CD14-positive monocyte (primary cell): ENCODE measurements around the gene MAN1C1. TPM values are rescaled to one million over a fixed set of nuclear protein-coding genes. Genes with fewer than 3 reads are reported as not detected.
A peak's percentile ranks its signal among the peaks of the same experiment; 100 is the strongest.

ENCODE experiments used
- DNase-seq, 3 donors: peaks; one replicate each; pipeline ENCODE4 v3.0.0-alpha.2; 2011 to 2022
- H2AFZ ChIP-seq: 2 replicates; pipeline ENCODE4 v1.6.0; 2012; ENCODE audit warnings: mild to moderate bottlenecking, low read depth, low read length, inconsistent platforms; ENCODE audit not compliant: insufficient read depth, poor library complexity, severe bottlenecking
- H3K27ac ChIP-seq, 2 donors: 1 replicate in 1 of 2; 2 replicates in 1 of 2; pipeline ENCODE4 v1.5.1; 2012 to 2013; ENCODE audit warnings: low read length in 2 of 2, control low read depth in 1 of 2, inconsistent platforms in 1 of 2, low read depth in 1 of 2, mild to moderate bottlenecking in 1 of 2
- H3K27me3 ChIP-seq, 2 donors: one replicate each; pipeline versions ENCODE4 v1.6.0 to v1.6.1; 2011 to 2013; ENCODE audit warnings: low read length in 2 of 2; ENCODE audit not compliant: control insufficient read depth in 2 of 2, insufficient read depth in 2 of 2
- H3K36me3 ChIP-seq, 2 donors: replicated peaks in 1 of 2; 1 replicate in 1 of 2; 2 replicates in 1 of 2; pipeline versions ENCODE4 v1.5.1 to v1.6.1; 2012 to 2013; ENCODE audit warnings: low read length in 2 of 2, control low read depth in 1 of 2, inconsistent platforms in 1 of 2, mild to moderate bottlenecking in 1 of 2; ENCODE audit not compliant: insufficient read depth in 2 of 2, control insufficient read depth in 1 of 2
- H3K4me1 ChIP-seq, 2 donors: 1 replicate in 1 of 2; 2 replicates in 1 of 2; pipeline versions ENCODE4 v1.5.1 to v1.6.1; 2012 to 2013; ENCODE audit warnings: low read length in 2 of 2, control low read depth in 1 of 2, inconsistent platforms in 1 of 2, mild to moderate bottlenecking in 1 of 2, moderate library complexity in 1 of 2; ENCODE audit not compliant: insufficient read depth in 2 of 2, control insufficient read depth in 1 of 2
- H3K4me2 ChIP-seq: replicated peaks from 2 replicates; pipeline ENCODE3; 2012; ENCODE audit warnings: low read length, moderate library complexity, mild to moderate bottlenecking; ENCODE audit not compliant: poor library complexity, severe bottlenecking; ENCODE audit errors: extremely low read depth
- H3K4me3 ChIP-seq, 3 experiments: fragments of 200-600 bp in 1 of 3; sonication (generic) in 1 of 3; replicated peaks in 1 of 3; 1 replicate in 2 of 3; 2 replicates in 1 of 3; pipeline ENCODE4 v1.5.1; 2011 to 2013; ENCODE audit warnings: low read length in 3 of 3, mild to moderate bottlenecking in 3 of 3, control low read depth in 2 of 3, low read depth in 2 of 3, inconsistent platforms in 1 of 3, moderate library complexity in 1 of 3
- H3K79me2 ChIP-seq: 2 replicates; pipeline ENCODE4 v1.6.0; 2012; ENCODE audit warnings: mild to moderate bottlenecking, control low read depth, inconsistent platforms, low read length, moderate library complexity; ENCODE audit not compliant: insufficient read depth
- H3K9ac ChIP-seq: 2 replicates; pipeline ENCODE4 v1.6.0; 2017; ENCODE audit warnings: low read length, mild to moderate bottlenecking; ENCODE audit not compliant: insufficient read depth, poor library complexity, severe bottlenecking
- H3K9me3 ChIP-seq, 2 donors: replicated peaks in 1 of 2; 1 replicate in 1 of 2; 2 replicates in 1 of 2; pipeline versions ENCODE4 v1.5.1 to v1.6.1; 2012 to 2013; ENCODE audit warnings: low read length in 2 of 2, control low read depth in 1 of 2; ENCODE audit not compliant: control insufficient read depth in 1 of 2, insufficient read depth in 1 of 2
- H4K20me1 ChIP-seq: 2 replicates; pipeline ENCODE4 v1.6.0; 2012; ENCODE audit warnings: mild to moderate bottlenecking, low read length, control low read depth, moderate library complexity; ENCODE audit not compliant: insufficient read depth
- H3K27ac Mint-ChIP-seq, 7 donors: one replicate each; pipeline ENCODE4 v1.8.0; 2020; ENCODE audit warnings: mild to moderate bottlenecking in 7 of 7, mixed read lengths in 7 of 7, moderate library complexity in 6 of 7, inconsistent platforms in 2 of 7
- H3K27me3 Mint-ChIP-seq, 3 donors: one replicate each; pipeline ENCODE4 v1.8.0; 2021 to 2022; ENCODE audit warnings: low read depth in 3 of 3, mild to moderate bottlenecking in 3 of 3, mixed read lengths in 3 of 3, moderate library complexity in 3 of 3, inconsistent platforms in 1 of 3
- H3K36me3 Mint-ChIP-seq, 2 donors: one replicate each; pipeline ENCODE4 v1.8.0; 2020; ENCODE audit warnings: mixed read lengths in 2 of 2, inconsistent platforms in 1 of 2, mild to moderate bottlenecking in 1 of 2
- H3K4me1 Mint-ChIP-seq: one replicate; pipeline ENCODE4 v1.8.0; 2020; ENCODE audit warnings: mild to moderate bottlenecking, mixed read lengths
- H3K4me3 Mint-ChIP-seq, 2 donors: one replicate each; pipeline ENCODE4 v1.8.0; 2020; ENCODE audit warnings: mild to moderate bottlenecking in 2 of 2, mixed read lengths in 2 of 2, moderate library complexity in 1 of 2
- H3K9me3 Mint-ChIP-seq, 7 donors: one replicate each; pipeline ENCODE4 v1.8.0; 2020 to 2022; ENCODE audit warnings: mixed read lengths in 7 of 7, mild to moderate bottlenecking in 6 of 7, moderate library complexity in 6 of 7, inconsistent platforms in 2 of 7
- CTCF ChIP-seq: fragments of 200-600 bp; IDR thresholded peaks from one replicate; pipeline ENCODE4 v1.8.0; 2022; ENCODE audit warnings: antibody characterized with exemption, mild to moderate bottlenecking
- WGBS: methylation state at CpG from one replicate; pipeline ENCODE4 v1.1.5; 2013; ENCODE audit warnings: missing lambda C conversion rate; ENCODE audit not compliant: insufficient coverage; 5-methylcytosine and 5-hydroxymethylcytosine counted together
- intact Hi-C, 2 donors: fragments of 100-400 bp; cut with micrococcal nuclease; formaldehyde crosslinking; loops; one replicate each; pipeline versions ENCODE4 v1.15.0 to v1.15.1; 2023
- polyA plus RNA-seq, 3 donors: library from polyadenylated mRNA; depleted of rRNA in 1 of 3; unstranded in 2 of 3; stranded (reverse) in 1 of 3; fragments of 300-500 nt in 2 of 3; fragments of >200 nt in 1 of 3; fragmentation: Illumina TruSeq in 2 of 3; gene quantifications; 1 replicate in 2 of 3; 2 replicates in 1 of 3; pipeline ENCODE4 v1.2.3, GENCODE V29; 2012 to 2021

MAN1C1 gene
- polyA plus RNA-seq, 3 donors, result 1.2 to 7.2 (median 1.7) TPM

DNA sequence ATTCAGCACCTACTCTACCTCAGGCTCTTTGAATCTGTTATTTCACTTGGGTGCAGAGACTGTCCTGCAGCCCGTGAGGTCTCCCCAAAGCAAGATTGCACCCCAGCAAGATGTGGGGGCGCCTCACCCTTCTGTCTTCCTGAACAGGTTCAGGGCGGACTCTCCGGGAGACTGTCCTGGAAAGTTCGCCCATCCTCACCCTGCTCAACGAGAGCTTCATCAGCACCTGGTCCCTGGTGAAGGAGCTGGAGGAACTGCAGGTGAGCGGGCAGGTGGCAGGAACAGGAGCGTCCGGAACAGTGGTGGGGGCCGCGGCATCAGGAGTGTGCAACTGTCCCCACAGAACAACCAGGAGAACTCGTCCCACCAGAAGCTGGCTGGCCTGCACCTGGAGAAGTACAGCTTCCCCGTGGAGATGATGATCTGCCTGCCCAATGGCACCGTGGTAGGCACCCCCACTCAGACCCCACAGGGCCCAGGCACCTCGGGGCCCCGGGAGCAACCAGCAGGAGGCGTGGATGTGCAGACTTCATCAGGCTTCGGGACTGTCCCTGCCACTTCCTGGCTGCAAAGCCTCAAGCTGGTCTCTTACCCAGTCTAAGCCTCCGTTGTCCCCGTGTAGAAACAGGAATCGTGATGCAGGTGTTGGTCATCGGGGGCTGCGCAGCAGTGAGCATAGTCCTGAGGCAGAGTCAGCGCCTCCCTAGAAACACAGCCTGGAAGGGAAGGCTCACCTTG, 197.3 kb downstream of the MAN1C1 start:
- WGBS, result 95% methylated on average over 24 of the region's 24 CpGs
- no peak overlapping the region for H3K4me3 Mint-ChIP-seq
- intact Hi-C loops, result no loop called here
- no peak overlapping the region for H3K27ac Mint-ChIP-seq
- peaks cover 0 to 8% (median 2%) of the 10 kb centered on the region in 3 donors for H3K27me3 Mint-ChIP-seq
- H3K9ac ChIP-seq, result no peak overlapping the region
- no peaks in the 10 kb centered on the region for H3K79me2 ChIP-seq
- no peak overlapping the region for H3K27ac ChIP-seq
- H3K9me3 Mint-ChIP-seq, result no peaks in the 10 kb centered on the region
- H3K36me3 Mint-ChIP-seq, result peaks cover 39 to 65% of the 10 kb centered on the region in 2 donors
- no peaks in the 10 kb centered on the region for H3K9me3 ChIP-seq
- H3K27me3 ChIP-seq, result no peaks in the 10 kb centered on the region
- peaks cover 27% of the 10 kb centered on the region for H3K4me1 Mint-ChIP-seq
- peaks cover 11 to 27% of the 10 kb centered on the region in 2 donors for H3K4me1 ChIP-seq
- H4K20me1 ChIP-seq, result peaks cover 13% of the 10 kb centered on the region
- DNase-seq, result no peak
- TF ChIP-seq CTCF, result no peak
- H2AFZ ChIP-seq, result no peak overlapping the region
- H3K4me3 ChIP-seq, result no peak overlapping the region
- H3K36me3 ChIP-seq, result peaks cover 27 to 60% of the 10 kb centered on the region in 2 donors
- no peak overlapping the region for H3K4me2 ChIP-seq

DNA sequence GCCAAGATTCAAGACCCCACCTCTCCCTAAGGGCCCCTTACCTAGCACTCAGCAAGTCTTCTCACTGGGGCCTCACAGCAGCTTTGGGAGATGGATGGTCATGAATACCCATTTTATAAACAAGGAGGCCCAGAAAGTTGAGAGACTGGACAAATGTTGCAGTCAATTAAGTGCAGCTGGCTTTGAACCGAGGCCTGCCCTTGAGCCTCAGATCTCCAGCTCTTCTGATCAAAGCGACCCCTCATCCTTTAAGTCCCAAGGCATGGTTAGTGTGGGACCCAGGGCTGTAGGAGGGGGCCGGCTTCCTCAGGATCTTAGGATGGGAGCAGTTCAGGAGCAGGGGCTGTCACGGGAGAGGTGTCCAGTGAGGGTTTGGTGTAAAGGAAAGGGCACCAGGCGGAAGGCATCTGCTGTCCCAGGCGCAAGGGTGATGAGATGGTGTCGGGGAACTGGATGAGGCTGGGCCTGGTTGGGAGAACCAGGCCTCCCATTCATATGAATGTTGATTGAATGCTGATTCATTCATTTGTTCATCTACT, 198.0 kb downstream of the MAN1C1 start:
- Histone ChIP-seq H4K20me1 (peaks cover 13% of the 10 kb centered on the region), H3K4me1 (peaks cover 11 to 27% of the 10 kb centered on the region in 2 donors), H3K4me3 (no peak overlapping the region), H3K27me3 (no peaks in the 10 kb centered on the region), H3K4me2 (no peak overlapping the region), H3K79me2 (no peaks in the 10 kb centered on the region), H3K9me3 (no peaks in the 10 kb centered on the region), H3K9ac (no peak overlapping the region), H3K27ac (no peak overlapping the region), H3K36me3 (peaks cover 23 to 52% of the 10 kb centered on the region in 2 donors), H2AFZ (no peak overlapping the region)
- DNase-seq, result no peak
- peaks cover 0 to 5% (median 2%) of the 10 kb centered on the region in 3 donors for H3K27me3 Mint-ChIP-seq
- H3K27ac Mint-ChIP-seq, result peak overlapping the region in 1 of 7 donors; percentile 15
- TF ChIP-seq CTCF, result no peak
- H3K4me1 Mint-ChIP-seq, result peaks cover 26% of the 10 kb centered on the region
- no peaks in the 10 kb centered on the region for H3K9me3 Mint-ChIP-seq
- no peak overlapping the region for H3K4me3 Mint-ChIP-seq
- peaks cover 35 to 58% of the 10 kb centered on the region in 2 donors for H3K36me3 Mint-ChIP-seq
- WGBS, result 94% methylated on average over 6 of the region's 7 CpGs
- intact Hi-C loops, result no loop called here
